Activated B cell treated with CpG ODN at 0.5 μM for 24 hours (primary cell): Measurements from ENCODE around the gene TERT. TPM values are rescaled to one million over a fixed set of nuclear protein-coding genes. Genes with fewer than 3 reads are reported as not detected.
"Not testable (repeated sequence)": the region's sequence is repeated elsewhere in the genome, so short reads cannot be mapped to it uniquely, and the experiment has no call there.

Experiments used
- ATAC-seq: fragments of 200-7000 bp; cut with Tn5 transposase; one replicate; pipeline ENCODE4 v1.10.0; 2021; ENCODE audit warnings: low read depth, mild to moderate bottlenecking, moderate library complexity
- CTCF ChIA-PET: fragments of 350-600 bp; sonication (Branson Sonifier 250); formaldehyde crosslinking; loops from one replicate; lab custom pipeline; 2021; ENCODE audit warnings: antibody characterized with exemption; lab: Charles Lee
- POLR2A ChIA-PET: fragments of 350-600 bp; sonication (Branson Sonifier 250); formaldehyde crosslinking; loops from one replicate; lab custom pipeline; 2021; ENCODE audit warnings: antibody characterized with exemption; lab: Charles Lee
- DNase-seq: peaks from one replicate; pipeline ENCODE4 v3.0.0; 2022
- H3K27ac Mint-ChIP-seq: one replicate; pipeline ENCODE4 v1.8.0; 2020; ENCODE audit warnings: mixed read lengths
- H3K27me3 Mint-ChIP-seq: one replicate; pipeline ENCODE4 v1.8.0; 2021; ENCODE audit warnings: mixed read lengths
- H3K36me3 Mint-ChIP-seq: one replicate; pipeline ENCODE4 v1.8.0; 2021; ENCODE audit warnings: low read depth, mixed read lengths
- H3K4me1 Mint-ChIP-seq: one replicate; pipeline ENCODE4 v1.8.0; 2021; ENCODE audit warnings: mixed read lengths
- H3K4me3 Mint-ChIP-seq: one replicate; pipeline ENCODE4 v1.8.0; 2020; ENCODE audit warnings: mild to moderate bottlenecking, mixed read lengths
- H3K9me3 Mint-ChIP-seq: one replicate; pipeline ENCODE4 v1.8.0; 2020; ENCODE audit warnings: mixed read lengths
- CTCF ChIP-seq: fragments of 200-600 bp; IDR thresholded peaks from one replicate; pipeline ENCODE4 v1.8.0; 2022; ENCODE audit warnings: antibody characterized with exemption, mild to moderate bottlenecking
- intact Hi-C: fragments of 100-400 bp; cut with micrococcal nuclease; formaldehyde crosslinking; loops from one replicate; pipeline ENCODE4 v1.15.1; 2024
- total RNA-seq: library from RNA; stranded (reverse); gene quantifications from 2 replicates; pipeline ENCODE4 v1.2.3, GENCODE V29; 2022

TERT gene
- total RNA-seq, 1 donor from 2014 or later: 0.35 TPM

- CTCF ChIA-PET: no interaction called here
- DNase-seq (no peak), ATAC-seq (no peak)
- Mint-ChIP-seq H3K4me3 (no peak overlapping the region), H3K36me3 (no peaks in the 10 kb centered on the region), H3K27ac (no peak overlapping the region), H3K9me3 (no peaks in the 10 kb centered on the region), H3K27me3 (no peaks in the 10 kb centered on the region), H3K4me1 (no peaks in the 10 kb centered on the region)
- intact Hi-C loops: no loop called here
- no peak for TF ChIP-seq CTCF
- POLR2A ChIA-PET: no interaction called here
These were observed 26.2 kb downstream of the TERT start for GRCh38 chr5:1268666-1269065.

GRCh38 chr5:1268056-1268455, 26.8 kb downstream of the TERT start:
- H3K36me3 Mint-ChIP-seq: no peaks in the 10 kb centered on the region
- ATAC-seq: no peak
- H3K27ac Mint-ChIP-seq: no peak overlapping the region
- no peak overlapping the region for H3K4me3 Mint-ChIP-seq
- no peaks in the 10 kb centered on the region for H3K9me3 Mint-ChIP-seq
- ChIA-PET POLR2A (no interaction called here), CTCF (no interaction called here)
- H3K27me3 Mint-ChIP-seq: no peaks in the 10 kb centered on the region
- TF ChIP-seq CTCF: no peak
- intact Hi-C loops: no loop called here
- H3K4me1 Mint-ChIP-seq: no peaks in the 10 kb centered on the region
- DNase-seq: no peak

GRCh38 chr5:1267464-1267863, 27.4 kb downstream of the TERT start:
- POLR2A ChIA-PET, CTCF ChIA-PET: not testable (repeated sequence)

GRCh38 chr5:1266791-1267190, 28.1 kb downstream of the TERT start:
- H3K27me3 Mint-ChIP-seq: no peaks in the 10 kb centered on the region
- POLR2A ChIA-PET: no interaction called here
- H3K27ac Mint-ChIP-seq: no peak overlapping the region

More at GRCh38 chr5:1267464-1267863, 27.4 kb downstream of the TERT start:
- DNase-seq, H3K27ac Mint-ChIP-seq, H3K4me1 Mint-ChIP-seq, H3K9me3 Mint-ChIP-seq, H3K27me3 Mint-ChIP-seq, H3K36me3 Mint-ChIP-seq, ATAC-seq, intact Hi-C loops, H3K4me3 Mint-ChIP-seq: not testable (repeated sequence)

DNA sequence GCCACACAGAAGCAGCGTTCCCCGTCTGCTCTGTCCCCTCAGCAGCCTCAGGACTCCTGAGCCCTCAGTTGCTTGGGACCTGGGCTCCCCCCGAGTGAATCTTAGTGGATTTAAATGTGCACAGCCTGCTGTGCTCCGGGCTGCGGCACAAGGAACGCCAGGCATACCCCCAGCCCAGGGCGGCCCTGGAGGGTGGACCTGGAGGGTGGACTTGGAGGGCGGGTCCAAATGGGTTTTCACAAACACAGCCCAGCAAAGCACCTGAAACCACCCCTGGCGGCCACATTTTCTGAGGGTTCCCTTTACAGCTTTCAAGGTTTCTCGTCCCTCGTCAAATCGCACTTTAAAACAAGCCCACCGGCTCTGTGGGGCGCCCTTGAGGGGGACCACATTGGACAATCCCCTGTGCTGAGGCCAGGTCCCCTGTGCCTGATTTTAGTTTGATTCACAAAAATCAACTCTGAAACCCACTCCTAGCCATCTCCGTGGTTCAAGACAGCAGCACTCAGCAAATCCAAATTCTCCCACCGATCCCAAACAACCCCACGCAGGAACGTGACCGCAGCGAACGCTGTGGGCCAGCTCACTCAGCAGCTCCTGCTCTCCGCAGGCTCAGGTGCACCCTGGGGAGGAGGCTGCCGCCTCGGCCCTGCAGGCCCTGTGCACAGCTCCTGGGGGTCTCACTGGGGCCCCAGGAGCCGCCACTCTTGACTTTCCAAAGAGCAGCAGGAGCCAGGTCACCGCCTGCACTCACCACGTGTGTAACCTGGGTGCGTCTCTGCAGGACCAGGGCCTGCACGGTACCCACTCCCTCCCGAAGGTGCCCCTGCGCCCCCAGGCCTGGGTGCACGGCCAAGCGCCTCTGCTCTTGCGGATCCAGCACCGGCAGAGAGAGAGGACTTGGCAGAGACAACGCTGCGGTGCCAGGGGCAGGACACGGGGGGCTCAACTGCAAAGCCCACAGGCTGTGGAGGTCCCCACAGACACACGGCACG, 29.1 kb downstream of the TERT start:
- no peak overlapping the region for H3K4me3 Mint-ChIP-seq
- ChIA-PET POLR2A (no interaction called here), CTCF (no interaction called here)
- DNase-seq (no peak), ATAC-seq (no peak)
- H3K9me3 Mint-ChIP-seq: no peaks in the 10 kb centered on the region
- intact Hi-C loops: no loop called here
- no peaks in the 10 kb centered on the region for H3K27me3 Mint-ChIP-seq
- no peak overlapping the region for H3K27ac Mint-ChIP-seq
- H3K4me1 Mint-ChIP-seq: no peaks in the 10 kb centered on the region
- no peaks in the 10 kb centered on the region for H3K36me3 Mint-ChIP-seq
- no peak for TF ChIP-seq CTCF

More at GRCh38 chr5:1266791-1267190, 28.1 kb downstream of the TERT start:
- intact Hi-C loops: no loop called here
- Mint-ChIP-seq H3K4me3 (no peak overlapping the region), H3K36me3 (no peaks in the 10 kb centered on the region), H3K9me3 (no peaks in the 10 kb centered on the region), H3K4me1 (no peaks in the 10 kb centered on the region)
- no peak for ATAC-seq
- DNase-seq: no peak
- CTCF ChIA-PET: no interaction called here
- TF ChIP-seq CTCF: no peak
